GM10248 (cell line): ENCODE results near the gene IRAK1BP1.
"Not testable (repeated sequence)": the region's sequence is repeated elsewhere in the genome, so short reads cannot be mapped to it uniquely, and the experiment has no call there.

Experiments used
- CTCF ChIA-PET: fragments of 300-600 bp; sonication (Branson Sonifier 250); formaldehyde crosslinking; extraction: SDS; loops from one replicate; lab custom pipeline; 2021; ENCODE audit warnings: antibody characterized with exemption; lab: Yijun Ruan, JAX
- POLR2A ChIA-PET: fragments of 350-650 bp; sonication (Branson Sonifier 250); formaldehyde crosslinking; extraction: SDS; loops from one replicate; lab custom pipeline; 2020; ENCODE audit warnings: antibody characterized with exemption; lab: Yijun Ruan, JAX
- DNase-seq: peaks from one replicate; pipeline ENCODE4 v3.0.0; 2012; ENCODE audit errors: extremely low spot score
- CTCF ChIP-seq: IDR thresholded peaks from 2 replicates; pipeline ENCODE4 v1.5.1; 2012; ENCODE audit warnings: mild to moderate bottlenecking, low read depth; ENCODE audit errors: extremely low read depth, missing control alignments, control extremely low read depth

The IRAK1BP1 gene

GRCh38 chr6:78850621-78851020 lies 16.7 kb upstream of the IRAK1BP1 start:
- POLR2A ChIA-PET: no interaction called here

GRCh38 chr6:78851156-78851555 lies 16.2 kb upstream of the IRAK1BP1 start:
- ChIA-PET CTCF (no interaction called here), POLR2A (no interaction called here)
- DNase-seq: no peak
- TF ChIP-seq CTCF: no peak

More at GRCh38 chr6:78850621-78851020, 16.7 kb upstream of the IRAK1BP1 start:
- no peak for TF ChIP-seq CTCF
- CTCF ChIA-PET: no interaction called here
- DNase-seq: no peak

GRCh38 chr6:78854546-78854945 lies 12.8 kb upstream of the IRAK1BP1 start:
- CTCF ChIA-PET: interaction anchor here (2.2 to 2.4 kb wide), 2 partner anchors 9 to 13 kb away, joined by 7 to 8 read pairs; no protein-coding TSS in a partner anchor
- POLR2A ChIA-PET: no interaction called here
- no peak for TF ChIP-seq CTCF
- no peak for DNase-seq

GRCh38 chr6:78858339-78858938 lies 8.9 kb upstream of the IRAK1BP1 start:
- POLR2A ChIA-PET, DNase-seq: not testable (repeated sequence)
- CTCF ChIA-PET: interaction anchor here (1.4 to 2.0 kb wide), 2 partner anchors 8 to 11 kb away, joined by 4 to 5 read pairs; no protein-coding TSS in a partner anchor

- DNase-seq: no peak
Measured at GRCh38 chr6:78861509-78861908, 5.8 kb upstream of the IRAK1BP1 start.

GRCh38 chr6:78863576-78863975 lies 3.8 kb upstream of the IRAK1BP1 start:
- POLR2A ChIA-PET: no interaction called here
- no peak for DNase-seq
- no peak for TF ChIP-seq CTCF
- CTCF ChIA-PET: interaction anchor here (1.1 to 3.2 kb wide), 4 partner anchors 9 to 27 kb away, joined by 3 to 8 read pairs (median 5); no protein-coding TSS in a partner anchor

More at GRCh38 chr6:78861509-78861908, 5.8 kb upstream of the IRAK1BP1 start:
- ChIA-PET POLR2A (no interaction called here), CTCF (no interaction called here)
- TF ChIP-seq CTCF: no peak

- CTCF ChIA-PET: interaction anchor here (0.6 to 3.2 kb wide), 3 partner anchors 9 to 21 kb away, joined by 3 to 8 read pairs (median 5); no protein-coding TSS in a partner anchor
- POLR2A ChIA-PET: no interaction called here
- no peak for DNase-seq
- no peak for TF ChIP-seq CTCF
Measured at GRCh38 chr6:78864957-78865356, 2.4 kb upstream of the IRAK1BP1 start.
